Measurements from ENCODE around the gene POGZ.

Gene POGZ

DNA sequence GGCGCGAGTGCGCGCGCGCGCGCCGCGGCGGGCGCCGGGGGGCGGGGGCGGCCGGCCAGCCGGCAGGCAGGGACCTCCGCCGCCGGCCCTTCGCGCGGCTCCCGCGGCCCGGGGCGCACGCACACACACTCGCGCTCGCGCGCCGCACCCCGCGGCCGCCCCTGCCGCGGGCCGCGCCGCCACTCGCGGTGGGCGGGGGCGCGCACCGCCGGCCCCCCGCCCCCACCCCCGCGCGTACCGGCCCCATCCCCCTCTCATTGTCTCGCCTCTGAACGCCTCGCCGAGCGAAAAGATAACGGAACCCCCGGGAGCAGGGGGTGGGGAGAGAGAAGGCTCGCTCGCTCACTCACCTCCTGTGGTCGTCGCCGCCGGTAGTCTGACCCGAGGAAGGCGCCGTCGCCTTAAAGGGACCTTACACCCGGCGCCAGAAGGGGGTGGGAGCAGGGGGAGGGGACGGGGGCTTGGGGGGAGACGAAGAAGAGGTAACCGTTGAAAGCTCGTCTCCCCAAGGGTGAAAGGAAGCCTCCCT is 428 bp downstream of the POGZ start:
- no peak for DNase-seq (ENCODE audit: extremely low read depth, low read depth)
- TF ChIP-seq, protein P1, sequence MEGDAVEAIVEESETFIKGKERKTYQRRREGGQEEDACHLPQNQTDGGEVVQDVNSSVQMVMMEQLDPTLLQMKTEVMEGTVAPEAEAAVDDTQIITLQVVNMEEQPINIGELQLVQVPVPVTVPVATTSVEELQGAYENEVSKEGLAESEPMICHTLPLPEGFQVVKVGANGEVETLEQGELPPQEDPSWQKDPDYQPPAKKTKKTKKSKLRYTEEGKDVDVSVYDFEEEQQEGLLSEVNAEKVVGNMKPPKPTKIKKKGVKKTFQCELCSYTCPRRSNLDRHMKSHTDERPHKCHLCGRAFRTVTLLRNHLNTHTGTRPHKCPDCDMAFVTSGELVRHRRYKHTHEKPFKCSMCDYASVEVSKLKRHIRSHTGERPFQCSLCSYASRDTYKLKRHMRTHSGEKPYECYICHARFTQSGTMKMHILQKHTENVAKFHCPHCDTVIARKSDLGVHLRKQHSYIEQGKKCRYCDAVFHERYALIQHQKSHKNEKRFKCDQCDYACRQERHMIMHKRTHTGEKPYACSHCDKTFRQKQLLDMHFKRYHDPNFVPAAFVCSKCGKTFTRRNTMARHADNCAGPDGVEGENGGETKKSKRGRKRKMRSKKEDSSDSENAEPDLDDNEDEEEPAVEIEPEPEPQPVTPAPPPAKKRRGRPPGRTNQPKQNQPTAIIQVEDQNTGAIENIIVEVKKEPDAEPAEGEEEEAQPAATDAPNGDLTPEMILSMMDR (IDR thresholded peaks at IDR 0.05; ENCODE audit: low read depth, low read length) = no peak

DNA sequence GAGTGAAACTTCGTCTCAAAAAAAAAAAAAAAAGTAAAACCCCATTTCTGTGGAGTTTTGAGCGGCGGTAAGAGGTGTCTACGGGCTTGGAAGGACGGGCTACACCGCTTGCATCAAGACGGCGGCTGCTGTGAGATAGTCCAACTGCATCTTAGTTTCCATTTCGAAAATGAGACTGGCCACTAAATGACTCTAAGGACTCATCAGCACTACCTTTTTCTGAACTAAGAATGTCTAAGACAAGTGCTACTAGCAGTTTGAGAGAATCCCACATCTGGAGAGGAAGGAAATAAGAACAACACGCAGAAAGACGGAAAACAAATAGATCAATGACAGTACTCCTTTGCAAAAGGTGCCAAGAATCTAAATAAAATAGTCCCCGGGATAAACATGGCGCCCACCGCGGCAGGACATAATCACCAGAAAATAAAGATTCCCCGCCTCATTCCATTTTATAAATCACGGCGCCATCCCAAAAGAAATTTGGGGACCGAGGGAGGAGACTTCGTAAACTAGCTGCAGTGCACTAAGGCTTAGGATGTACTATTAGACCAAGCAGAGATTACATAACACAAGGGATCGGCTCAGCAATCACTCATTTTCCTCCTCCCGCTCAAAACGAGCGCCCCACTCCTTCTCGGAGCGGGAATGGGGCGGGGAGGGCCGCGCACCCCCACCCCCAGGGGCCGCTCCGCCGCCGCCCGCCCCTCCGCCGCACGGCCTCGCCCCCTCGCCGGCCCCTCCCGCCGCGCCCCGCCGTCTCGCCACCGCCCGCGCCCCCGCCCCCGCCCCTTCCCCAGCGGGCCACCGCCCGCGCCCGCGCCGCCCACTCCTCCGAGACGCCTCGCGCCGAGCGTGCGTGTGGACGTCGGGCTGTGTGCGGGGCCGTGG is 1.1 kb downstream of the POGZ start:
- TF ChIP-seq, protein P1 (IDR thresholded peaks at IDR 0.05; ENCODE audit: low read depth, low read length) = no peak
- DNase-seq (ENCODE audit: extremely low read depth, low read depth) = peak; percentile 76

DNA sequence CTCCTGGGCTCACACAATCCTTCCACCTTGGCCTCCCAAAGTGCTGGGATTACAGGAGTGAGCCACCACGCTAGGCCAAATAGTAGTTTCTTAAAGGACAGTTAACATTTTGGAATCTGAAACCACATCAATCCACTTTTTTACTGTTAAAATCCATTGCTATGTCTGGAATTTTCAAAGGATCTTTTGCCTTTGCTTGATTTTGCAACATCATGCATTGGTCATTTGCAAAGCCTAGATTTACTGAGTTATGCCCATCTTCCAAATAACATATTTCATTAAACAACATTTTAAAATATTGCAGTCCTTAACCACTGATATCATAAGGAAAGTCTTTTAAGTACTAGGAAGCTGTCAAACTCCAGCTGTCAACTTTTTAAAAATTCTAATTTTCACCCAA is 3.3 kb downstream of the POGZ start:
- TF ChIP-seq, protein P1 (IDR thresholded peaks at IDR 0.05; ENCODE audit: low read depth, low read length) = no peak
- no peak for DNase-seq (ENCODE audit: extremely low read depth, low read depth)

DNA sequence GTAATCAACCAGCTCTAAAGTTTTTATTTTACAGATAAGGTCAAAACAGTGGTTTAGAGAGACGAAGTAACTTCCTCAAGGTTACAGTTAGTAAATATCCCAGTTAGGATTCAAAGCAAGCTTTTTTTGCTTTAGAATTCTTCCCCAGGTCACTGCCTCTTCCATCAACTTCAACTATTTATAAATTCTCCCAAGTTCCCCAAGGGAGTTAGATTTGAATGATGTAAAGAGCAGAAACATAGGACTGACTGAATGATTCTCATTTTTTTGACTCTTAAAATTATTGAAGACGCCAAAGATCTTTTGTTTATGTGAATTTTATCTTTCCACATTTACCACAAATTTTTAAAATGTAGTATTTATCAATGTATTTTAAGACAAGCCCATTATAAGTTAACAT is 4.1 kb downstream of the POGZ start:
- TF ChIP-seq, protein P1 (IDR thresholded peaks at IDR 0.05; ENCODE audit: low read depth, low read length) = no peak
- no peak for DNase-seq (ENCODE audit: extremely low read depth, low read depth)

DNA sequence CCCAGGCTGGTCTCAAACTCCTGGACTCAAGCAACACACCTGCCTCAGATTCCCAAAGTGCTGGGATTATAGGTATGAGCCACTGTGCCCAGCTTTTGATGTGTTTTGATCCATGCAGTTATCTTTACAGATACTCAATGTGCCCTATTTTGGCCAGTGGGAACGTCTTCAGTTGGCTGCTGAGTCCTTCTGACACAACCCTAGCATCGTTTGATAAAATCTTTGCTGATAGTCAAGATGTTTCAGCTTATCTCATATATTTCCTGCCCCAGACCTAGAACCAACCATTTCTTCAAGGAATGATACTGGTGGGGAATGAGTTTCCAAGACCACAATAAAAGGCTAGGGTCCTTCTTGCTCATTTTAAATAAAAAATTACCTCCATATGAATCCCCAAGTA is 11.6 kb downstream of the POGZ start:
- no peak for DNase-seq (ENCODE audit: extremely low read depth, low read depth)
- TF ChIP-seq, protein P1 (IDR thresholded peaks at IDR 0.05; ENCODE audit: low read depth, low read length) = no peak

DNA sequence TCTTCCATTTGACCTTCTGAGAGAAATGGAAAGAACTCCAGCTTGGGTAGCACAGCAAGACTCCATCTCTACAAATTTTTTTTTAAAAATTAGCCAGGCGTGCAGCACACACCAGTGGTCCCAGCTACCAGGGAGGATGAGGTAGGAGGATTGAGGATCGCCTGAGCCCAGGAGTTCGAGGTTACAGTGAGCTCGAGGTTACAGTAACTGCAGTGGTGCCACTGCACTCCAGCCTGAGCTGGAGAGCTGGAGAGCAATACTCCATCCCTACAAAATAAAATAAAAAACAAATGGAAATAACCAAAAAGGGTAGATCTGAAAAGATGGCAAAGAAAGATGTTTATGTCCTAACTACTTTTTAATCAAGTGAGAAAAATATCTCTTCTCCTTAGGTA is 14.5 kb downstream of the POGZ start:
- no peak for DNase-seq (ENCODE audit: extremely low read depth, low read depth)
- TF ChIP-seq, protein P1 (IDR thresholded peaks at IDR 0.05; ENCODE audit: low read depth, low read length) = no peak

Measured in AG09319 (cell line).